ENCODE measurements around the gene CSRNP3.

The CSRNP3 gene

DNA sequence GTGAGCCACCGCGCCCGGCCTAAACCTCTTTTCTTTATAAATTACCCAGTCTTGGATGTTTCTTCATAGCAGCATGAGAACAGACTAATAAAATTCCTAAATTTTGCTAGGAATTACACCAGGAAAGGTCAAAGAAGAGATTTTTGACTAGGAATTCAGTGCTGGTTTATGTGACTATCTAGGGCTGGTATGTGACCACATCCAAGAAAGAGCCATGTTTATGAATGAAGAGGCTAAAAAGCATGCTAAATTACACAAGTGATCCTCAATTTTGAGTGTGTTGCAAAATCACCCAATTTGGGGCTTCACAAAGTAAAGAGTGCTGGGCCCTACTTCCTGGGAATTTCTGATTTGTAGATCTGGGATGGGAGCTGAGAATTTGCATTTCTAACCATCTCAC, 123.6 kb downstream of the CSRNP3 start:
- no peak for DNase-seq

DNA sequence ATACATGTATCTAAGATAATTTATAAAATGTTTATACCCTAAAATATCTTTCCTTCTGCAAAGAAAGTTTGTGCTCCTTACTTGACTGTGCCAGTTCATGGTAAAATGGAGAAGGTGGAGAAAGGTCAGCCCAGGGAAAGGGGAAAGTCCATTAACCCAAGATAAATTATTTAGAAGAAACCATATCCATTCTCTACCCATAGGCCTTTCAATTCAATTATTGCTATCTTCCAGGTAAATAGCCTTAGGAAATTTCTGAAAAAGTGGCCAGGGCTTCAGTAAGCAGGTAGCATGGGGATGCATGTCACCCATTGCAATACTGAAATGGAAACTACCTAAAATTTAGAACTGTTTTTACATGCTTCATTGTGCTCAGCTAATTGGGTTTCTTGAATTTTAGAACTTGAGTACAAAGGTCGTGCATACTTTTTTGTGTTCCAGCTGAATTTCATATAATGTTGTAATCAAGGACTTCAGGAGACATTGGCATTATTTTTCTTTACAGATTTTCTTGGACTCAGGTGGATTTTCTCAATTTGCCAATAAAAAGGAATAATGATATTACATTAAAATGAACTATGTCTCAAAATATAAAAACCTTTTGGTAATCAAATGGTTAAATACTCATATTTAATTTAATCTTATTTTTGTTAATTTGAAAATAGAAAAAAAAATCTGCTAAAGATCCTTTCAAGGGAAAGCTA, 124.9 kb downstream of the CSRNP3 start:
- no peak for DNase-seq

DNA sequence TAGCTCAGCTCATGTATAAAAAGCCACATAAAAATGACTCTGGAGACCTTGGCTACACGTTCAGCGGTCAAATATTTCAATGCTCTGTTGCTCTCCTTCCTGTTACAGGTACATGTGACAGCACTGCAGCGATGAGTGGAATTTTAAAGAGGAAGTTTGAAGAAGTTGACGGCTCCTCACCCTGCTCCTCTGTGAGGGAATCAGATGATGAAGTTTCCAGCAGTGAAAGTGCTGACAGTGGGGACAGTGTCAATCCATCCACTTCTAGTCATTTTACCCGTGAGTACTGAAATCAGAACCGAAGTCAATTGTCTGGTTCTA, 125.4 kb downstream of the CSRNP3 start:
- DNase-seq: no peak

DNA sequence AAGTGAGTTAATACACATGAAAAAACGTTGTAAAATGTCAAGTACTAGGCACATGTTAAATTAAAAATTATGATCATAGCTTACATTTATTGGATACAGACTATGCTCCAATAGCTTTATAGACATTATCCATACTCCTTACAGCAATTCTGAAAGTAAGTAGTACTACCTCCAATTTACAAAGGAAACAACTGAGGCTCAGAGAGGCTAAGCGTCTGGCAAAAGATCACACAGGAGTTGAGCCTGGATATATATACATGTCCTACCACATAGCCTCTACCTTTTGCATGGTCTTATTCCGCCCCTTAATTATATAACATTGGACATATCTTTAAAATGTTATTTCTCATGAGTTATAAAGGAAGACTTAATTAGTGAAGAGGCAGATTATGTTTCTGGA, 127.3 kb downstream of the CSRNP3 start:
- no peak for DNase-seq

DNA sequence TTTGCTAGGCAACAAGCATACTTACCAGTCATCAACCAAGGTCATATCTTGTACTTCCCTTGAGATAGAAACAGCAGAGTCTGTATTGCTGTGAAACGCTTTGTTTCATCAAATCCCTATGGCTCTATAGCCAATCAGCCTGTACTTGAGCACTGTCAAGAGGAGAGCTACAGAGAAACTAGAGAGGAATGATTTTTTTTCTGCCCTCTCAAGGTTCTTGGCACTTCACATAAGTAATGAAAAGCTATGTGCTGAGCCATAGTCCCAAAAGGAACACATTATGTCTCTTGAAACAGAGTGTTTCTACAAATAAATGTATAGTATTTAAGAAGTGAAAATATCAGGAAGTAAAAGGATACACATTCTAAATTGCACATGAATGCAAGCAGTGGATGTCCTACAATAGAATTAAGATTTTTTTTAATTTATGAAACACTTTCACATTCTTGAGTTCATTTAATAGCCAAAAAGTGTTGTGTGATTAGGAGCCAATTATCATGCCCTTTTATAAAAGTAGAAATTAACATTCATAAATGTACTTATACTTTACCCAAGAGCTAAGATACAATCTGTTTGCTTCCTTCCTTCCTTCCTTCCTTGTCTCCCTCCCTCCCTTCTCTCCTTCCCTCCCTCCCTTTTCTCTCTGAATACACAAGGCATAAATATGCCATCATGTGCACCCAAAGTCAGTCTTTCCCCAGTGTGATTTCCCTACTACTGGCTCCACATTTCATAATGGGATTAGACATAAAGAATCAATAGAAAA, 131.8 kb downstream of the CSRNP3 start:
- no peak for DNase-seq

DNA sequence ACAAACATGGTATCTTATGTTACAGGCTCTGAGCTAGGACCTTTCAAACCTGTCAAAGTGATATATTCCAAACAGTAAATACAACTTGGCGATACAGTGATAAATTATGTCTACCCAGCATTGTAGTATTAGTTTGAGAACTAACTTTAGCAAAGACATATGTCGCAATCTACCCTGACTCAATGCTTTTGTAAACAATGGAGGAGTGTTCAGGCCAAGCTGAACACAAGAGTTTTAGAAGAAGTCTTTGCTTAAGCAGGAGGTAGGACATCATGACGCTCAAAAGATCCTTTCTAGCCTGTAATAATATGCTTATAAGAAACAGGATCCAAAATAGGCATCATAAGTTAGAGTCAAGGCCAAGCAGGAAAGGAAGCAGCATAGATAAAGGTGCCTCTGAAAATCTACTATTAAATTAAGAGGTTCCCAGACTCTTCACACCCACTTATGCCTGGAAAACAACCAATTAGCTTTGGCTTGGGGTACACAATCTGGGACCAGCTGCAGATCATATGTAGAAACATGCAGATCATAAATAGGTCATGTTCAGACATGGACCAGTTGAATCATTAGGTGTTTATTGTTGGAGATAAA, 132.5 kb downstream of the CSRNP3 start:
- no peak for DNase-seq

DNA sequence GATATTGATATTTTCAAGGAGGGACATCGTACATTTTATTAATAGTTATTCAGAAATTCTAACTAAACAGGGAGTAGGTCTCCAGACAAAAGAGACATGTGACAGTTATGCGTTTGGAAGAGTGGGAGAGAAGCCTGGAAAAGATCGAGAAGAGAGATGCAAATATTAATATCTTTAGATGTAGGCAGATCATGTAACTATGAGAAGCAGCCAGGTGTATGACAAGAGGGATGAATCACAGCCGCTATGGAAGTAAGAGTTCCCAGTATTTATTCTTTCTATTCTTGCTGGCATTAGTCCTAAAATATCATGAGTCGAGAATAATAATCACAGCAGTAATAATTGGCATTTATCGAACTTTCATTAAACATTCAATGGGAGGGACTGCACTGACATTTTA, 140.2 kb downstream of the CSRNP3 start:
- DNase-seq: no peak

DNA sequence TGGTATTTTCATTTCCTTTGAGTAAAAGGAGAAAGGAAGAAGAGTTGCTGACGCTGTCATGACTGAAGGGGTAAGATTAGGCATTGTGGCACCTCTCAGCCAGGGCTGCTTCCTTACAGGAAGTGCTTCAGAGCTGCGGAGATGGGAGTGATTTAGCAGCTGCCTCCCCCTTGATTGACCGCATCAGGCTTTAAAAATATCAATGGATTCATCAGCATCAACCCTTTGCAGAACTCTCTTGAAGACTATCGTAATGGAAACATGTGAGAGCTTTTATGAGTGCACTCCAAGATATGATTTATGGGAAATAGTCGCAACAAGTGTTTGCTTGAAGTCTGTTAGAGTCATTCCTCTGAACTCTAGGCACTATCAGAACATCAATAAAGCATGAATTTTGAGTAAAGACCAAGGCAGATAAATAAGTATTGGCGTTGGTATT, 141.1 kb downstream of the CSRNP3 start:
- DNase-seq: no peak

DNA sequence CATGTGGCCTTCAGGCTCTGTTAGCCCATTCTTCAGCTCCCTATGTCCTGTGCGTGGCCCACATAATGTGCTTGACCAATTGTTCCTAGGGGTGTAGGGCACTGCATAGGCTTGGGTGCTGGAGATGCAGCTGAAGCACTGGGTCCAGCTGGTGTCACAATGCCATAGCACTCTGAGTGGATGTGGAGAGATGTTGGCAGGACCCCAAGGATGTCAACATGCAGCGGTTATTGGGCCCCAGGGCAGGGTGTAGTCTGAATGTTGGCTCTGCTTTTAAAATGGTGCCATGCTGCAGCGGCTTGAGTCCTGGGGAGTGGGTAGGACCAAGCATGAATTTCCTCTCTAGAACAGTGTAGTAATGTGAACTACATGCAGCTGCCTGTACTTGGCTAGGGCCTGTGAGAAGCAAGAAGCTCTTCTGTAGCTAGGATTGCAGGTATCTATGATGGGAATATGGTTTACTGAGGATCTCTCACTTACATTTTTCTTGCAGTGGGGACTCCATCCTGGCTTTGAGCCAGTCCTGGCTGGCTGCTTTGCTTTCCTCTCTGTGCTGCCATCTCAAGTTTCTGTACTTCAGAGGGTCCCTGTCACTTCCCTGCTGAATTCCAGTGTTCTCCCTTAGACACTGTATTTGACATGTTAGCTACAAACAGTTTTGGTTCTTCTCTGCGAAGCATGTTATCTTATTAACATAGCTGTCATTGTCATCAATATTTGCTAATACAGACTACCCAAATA, 148.4 kb downstream of the CSRNP3 start:
- no peak for DNase-seq

DNA sequence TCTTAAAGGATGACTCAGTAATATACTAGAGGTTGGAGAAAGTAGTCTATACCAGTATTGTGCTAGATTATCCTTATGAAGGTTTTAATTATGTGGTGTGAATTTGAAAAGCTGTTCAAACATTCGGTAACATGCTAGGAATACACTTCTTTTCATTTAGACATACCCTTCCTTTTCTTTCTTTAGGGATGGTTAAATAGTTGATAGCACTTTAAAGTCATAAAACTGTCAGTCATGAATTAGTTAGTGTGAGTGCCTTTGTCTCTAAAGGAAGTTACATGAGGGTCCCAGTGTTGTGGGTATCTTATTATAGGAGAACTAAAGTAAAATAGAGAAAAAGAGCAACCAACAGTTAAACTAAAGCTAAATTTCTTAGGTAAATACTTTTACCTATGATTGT, 149.3 kb downstream of the CSRNP3 start:
- DNase-seq: no peak

DNA sequence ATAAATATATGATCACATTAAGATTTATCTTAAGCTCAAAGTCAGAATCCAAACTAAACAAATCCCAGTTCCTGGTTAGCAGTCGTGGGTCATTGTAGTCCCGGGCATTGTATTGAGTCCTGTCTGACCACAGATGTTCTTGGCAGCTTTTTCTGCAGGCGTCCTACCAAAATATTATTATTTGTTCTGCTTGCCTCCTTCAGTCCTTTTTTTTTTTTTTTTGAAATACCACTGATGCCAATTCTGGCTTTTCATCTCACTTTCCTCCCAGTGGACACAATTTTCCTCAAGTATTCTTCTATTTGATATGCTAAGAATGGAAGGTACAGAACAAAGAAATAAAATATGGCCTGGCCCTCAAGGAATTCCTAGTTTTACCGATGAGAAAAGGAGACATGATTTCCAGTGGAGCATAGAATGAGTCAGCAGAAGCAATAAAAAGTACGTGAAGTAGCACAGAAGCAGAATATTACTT, 151.6 kb downstream of the CSRNP3 start:
- DNase-seq: no peak

DNA sequence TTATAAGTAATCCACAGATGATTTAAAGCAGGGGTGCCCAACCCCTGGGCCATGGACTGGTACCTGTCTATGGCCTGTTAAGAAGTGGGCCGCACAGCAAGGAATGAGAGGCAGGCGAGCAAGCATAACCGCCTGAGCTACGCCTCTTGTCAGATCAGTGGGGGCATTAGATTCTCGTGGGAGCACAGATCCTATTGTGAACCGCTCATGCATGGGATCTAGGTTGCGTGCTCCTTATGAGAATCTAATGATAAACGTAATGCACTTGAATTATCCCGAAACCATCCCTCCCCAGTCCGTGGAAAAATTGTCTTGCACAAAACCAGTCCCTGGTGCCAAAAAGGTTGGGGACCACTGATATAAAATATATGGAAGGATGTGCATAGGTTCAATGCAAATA, 153.7 kb downstream of the CSRNP3 start:
- DNase-seq: no peak

DNA sequence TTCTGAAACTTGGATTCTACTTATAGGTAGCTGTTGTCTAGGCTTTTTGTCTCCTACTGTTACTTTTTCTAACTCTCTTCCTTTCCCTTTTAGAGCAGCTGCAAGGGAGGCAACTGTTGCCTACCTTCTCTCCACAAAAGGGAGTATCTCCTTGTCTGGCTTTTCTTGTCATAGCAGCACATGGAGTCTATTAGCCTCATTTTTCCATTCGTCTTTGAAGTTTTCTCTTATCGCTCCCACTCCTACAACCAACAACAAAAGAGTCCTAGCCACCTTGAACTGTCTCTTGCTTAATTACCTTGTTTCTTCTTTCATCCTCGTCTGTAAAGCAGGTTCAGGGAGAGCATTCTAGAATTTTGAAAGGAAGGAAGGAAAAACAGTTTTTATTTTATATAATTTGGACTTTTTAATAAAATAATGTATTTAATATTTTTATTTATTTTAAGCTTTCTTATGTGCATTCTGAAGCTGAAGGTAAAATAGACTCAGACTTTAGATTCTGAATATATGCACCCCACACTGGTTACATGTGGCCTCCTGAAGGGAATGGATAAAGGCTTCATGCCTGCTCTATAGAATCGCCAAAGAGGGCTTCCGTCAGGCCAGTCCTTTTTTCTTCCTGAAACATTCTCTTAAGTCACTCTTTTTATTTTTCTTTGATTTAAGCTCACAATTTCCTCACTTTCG, 154.4 kb downstream of the CSRNP3 start:
- no peak for DNase-seq

DNA sequence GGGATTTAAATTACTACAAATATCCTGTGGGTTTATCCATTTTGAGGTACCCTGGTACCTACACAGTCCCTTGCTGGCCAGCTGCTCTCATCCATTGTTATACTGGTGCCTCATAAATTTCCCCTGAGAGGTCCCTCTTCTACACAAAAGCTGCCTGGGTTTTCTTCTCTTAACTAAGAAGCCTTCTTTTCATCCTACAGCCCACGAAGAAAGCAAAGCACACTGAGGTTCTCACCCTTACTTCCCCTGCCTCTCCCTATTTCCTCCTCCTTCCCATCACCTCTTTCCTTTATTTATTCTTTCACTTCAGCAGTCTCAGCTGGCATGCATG, 154.9 kb downstream of the CSRNP3 start:
- no peak for DNase-seq

DNA sequence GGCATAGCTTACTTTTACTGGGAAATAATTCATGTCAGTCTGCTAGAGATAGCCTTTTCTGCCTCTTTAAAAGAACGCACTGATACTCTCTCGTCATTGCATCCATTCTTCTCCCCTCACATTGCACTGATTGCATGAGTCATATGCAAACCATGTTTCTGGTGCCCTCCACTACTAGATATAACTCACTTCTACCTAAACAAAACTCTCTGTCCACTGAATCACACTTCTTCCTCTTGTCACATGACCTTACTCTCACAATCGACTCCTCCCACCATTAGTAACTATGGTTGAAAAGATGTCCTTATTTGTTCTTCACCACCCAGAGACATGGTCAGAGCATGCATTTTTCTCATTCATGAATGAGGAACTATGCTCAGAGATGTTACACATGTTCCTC, 158.0 kb downstream of the CSRNP3 start:
- no peak for DNase-seq

DNA sequence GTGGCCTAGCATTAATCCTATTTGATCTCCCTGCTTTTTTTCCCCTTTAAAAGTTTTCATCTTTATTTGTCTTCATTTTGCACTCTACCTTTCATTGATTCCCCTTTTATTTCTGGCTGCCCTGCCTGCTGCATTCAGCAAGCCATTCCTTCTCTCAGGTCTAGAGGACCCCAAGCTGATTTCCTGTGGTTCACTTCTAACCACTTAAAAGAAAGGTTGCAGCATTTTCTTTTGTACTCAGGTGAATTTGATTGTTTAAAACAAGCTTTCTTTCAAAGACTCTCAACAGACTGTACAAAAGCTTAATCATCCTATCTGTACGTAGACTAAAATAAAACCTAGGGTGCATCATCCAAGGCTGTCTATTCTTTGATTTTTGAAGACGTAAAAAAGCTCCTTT, 160.3 kb downstream of the CSRNP3 start:
- no peak for DNase-seq

DNA sequence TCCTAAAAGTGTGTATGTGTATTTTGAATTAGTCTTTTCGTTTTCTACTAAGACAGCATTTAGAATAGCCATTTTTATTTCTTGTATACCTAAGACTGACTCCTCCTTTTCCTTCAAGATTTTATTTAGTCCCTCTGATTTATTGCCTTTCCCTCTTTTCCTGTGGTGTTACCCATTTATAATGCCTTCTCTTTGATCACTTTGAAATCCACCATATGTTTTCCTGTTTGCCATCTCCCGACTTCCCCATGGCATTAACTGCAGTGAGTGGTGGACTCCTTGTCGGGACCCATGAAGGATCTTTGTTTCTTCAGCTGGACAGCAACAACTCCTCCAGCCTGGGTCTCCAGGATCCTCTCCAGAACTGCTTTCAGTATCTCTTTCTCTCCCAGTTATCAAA, 160.7 kb downstream of the CSRNP3 start:
- DNase-seq: no peak

DNA sequence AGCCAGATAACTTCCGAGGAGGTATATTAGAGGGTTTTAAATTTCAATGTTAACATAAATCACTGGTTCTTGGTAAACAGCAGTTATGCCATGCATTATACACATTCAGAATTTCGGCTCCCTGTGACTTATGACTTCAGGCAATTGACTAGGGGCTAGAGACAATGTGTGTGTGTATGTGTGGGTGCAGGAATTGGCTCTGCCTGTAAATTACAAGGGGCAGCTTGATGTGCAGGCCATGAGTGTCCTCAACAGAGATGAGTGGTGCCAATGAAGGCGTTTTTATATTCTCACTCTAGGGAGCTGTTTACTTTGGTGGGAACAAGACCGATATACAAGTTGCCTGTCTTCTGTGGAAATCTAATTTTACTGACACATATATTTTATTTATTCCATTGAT, 161.6 kb downstream of the CSRNP3 start:
- no peak for DNase-seq

DNA sequence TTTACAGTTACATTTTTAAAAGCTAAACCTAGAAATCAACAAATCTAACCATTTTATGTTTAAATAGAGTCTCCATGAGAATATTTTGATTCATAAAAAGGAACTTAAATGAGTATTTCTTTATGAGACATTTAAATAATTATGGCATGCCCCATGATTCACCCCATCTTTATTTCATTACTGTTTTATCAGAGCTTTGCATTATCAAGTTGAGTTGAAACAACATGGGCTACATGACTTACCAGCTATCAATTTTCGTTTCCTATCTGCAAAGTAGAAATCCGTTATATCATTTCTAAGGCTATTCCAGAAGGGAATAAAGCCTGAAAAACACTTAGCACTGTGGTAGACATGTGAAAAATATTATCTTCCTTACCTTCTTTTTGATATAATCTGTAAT, 163.1 kb downstream of the CSRNP3 start:
- no peak for DNase-seq

DNA sequence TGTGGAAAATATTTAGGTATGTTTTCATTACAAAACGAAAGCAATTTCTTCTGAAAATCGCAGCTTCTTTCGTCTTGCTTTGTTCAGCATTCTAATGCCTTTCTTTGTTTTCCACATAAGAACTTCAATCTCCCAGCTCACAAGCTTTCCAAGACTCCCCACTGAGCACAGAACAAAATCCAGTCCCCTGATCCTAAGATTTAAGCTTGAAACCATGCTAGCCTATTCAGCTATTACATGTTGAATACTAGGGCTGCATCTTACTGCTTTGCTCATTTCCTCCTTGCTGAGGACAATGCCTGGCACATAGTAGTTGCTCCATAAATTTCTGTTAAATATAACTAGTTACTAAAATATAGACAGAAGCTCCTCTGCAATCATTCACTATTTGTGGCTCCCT, 163.9 kb downstream of the CSRNP3 start:
- DNase-seq: no peak

DNA sequence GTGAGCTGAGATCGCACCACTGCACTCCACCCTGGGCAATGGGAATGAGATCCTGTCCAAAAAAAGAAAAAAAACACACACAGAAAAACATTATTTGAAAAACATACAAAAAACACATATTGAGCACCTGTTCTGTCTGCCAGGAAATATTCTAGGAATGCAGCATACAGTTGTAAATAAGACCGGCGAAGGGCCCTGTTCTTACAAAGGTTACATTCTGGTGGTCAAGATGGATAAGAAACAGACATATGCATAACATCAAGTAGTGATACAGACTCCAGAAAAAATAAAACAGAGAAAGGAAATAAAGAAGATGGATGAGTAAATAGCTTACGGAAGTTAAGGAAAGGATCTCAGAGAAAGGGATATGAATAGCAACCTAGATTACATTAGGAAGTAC, 164.8 kb downstream of the CSRNP3 start:
- DNase-seq: no peak

DNA sequence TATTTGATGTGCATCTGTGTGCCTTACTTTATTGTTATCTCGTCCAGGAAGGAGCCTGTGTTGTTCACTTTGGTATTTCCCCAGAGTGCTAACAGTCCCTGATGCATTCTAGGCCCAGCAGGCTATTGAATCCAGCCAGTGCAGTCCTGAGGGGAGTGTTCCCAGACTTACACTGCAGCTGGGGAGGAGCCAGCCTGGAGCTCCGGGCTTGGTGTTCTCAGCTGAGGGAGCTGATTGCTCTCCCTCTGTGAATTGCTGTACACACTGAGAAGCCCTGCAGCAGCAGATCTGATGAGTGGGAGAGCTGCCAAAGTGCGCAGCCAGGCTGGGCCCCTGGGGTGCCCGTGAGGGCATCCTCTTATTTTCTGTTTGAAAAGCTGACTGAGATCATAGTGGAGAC, 165.4 kb downstream of the CSRNP3 start:
- peak; percentile 2 to 74 (median 55) for DNase-seq

DNA sequence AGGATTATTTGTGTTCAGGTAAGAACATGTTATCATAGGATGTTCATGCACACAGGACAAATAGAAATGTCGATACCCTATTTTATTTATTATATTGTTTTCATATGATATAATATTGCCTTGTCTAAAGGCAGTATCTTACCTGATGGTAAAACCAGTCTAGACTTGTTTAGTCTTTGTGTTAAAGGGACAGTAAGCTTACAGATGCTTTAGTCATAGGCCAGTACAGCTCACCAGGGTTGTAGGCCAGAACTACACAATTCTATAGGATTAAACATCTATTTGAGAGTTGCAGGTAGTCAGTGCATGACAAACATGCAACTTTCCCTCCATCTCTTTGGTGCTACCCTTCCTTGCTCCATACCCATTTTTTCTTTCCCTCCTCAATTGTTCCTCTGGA, 166.0 kb downstream of the CSRNP3 start:
- no peak for DNase-seq
